Globus pallidus (tissue), 1 donor: ENCODE results near the gene BMP2K.
"Not testable (repeated sequence)": the region's sequence is repeated elsewhere in the genome, so short reads cannot be mapped to it uniquely, and the experiment has no call there.

ENCODE experiments used
- DNase-seq: peaks from one replicate; pipeline ENCODE4 v3.0.0-alpha.2; 2015; ENCODE audit warnings: low spot score

Gene BMP2K

GRCh38 chr4:78795594-78796416 is 19.7 kb downstream of the BMP2K start:
- DNase-seq = not testable (repeated sequence)

GRCh38 chr4:78796526-78796925 is 20.4 kb downstream of the BMP2K start:
- DNase-seq = no peak

GRCh38 chr4:78797777-78798284 is 21.7 kb downstream of the BMP2K start:
- DNase-seq = no peak

GRCh38 chr4:78799551-78800495 is 23.7 kb downstream of the BMP2K start:
- DNase-seq = no peak

GRCh38 chr4:78800965-78801364 is 24.8 kb downstream of the BMP2K start:
- no peak for DNase-seq

GRCh38 chr4:78803983-78804382 is 27.8 kb downstream of the BMP2K start:
- DNase-seq = no peak

- no peak for DNase-seq
Measured at GRCh38 chr4:78806943-78807460, 30.9 kb downstream of the BMP2K start.

- DNase-seq = no peak
Measured at GRCh38 chr4:78809295-78809694, 33.1 kb downstream of the BMP2K start.

GRCh38 chr4:78809928-78810835 is 34.0 kb downstream of the BMP2K start:
- DNase-seq = no peak

GRCh38 chr4:78811034-78811433 is 34.9 kb downstream of the BMP2K start:
- no peak for DNase-seq

GRCh38 chr4:78818530-78819079 is 42.5 kb downstream of the BMP2K start:
- no peak for DNase-seq

GRCh38 chr4:78824001-78824400 is 47.9 kb downstream of the BMP2K start:
- no peak for DNase-seq

- no peak for DNase-seq
Measured at GRCh38 chr4:78827191-78827590, 51.0 kb downstream of the BMP2K start.

- no peak for DNase-seq
Measured at GRCh38 chr4:78829296-78829695, 53.1 kb downstream of the BMP2K start.

- not testable (repeated sequence) for DNase-seq
Measured at GRCh38 chr4:78839676-78840075, 63.5 kb downstream of the BMP2K start.

- DNase-seq = not testable (repeated sequence)
Measured at GRCh38 chr4:78840286-78840685, 64.1 kb downstream of the BMP2K start.

GRCh38 chr4:78845472-78845871 is 69.3 kb downstream of the BMP2K start:
- DNase-seq = no peak

GRCh38 chr4:78846258-78846657 is 70.1 kb downstream of the BMP2K start:
- DNase-seq = no peak

GRCh38 chr4:78862314-78862737 is 86.2 kb downstream of the BMP2K start:
- no peak for DNase-seq

- no peak for DNase-seq
Measured at GRCh38 chr4:78863254-78863869, 87.2 kb downstream of the BMP2K start.

- no peak for DNase-seq
Measured at GRCh38 chr4:78863991-78864390, 87.8 kb downstream of the BMP2K start.
